Mesodermal cell (in vitro differentiated cells): ENCODE measurements around the gene SLAMF6.
A peak's percentile ranks its signal among the peaks of the same experiment; 100 is the strongest.
"Not testable (repeated sequence)": the region's sequence is repeated elsewhere in the genome, so short reads cannot be mapped to it uniquely, and the experiment has no call there.

ENCODE experiments used
- H3K27ac ChIP-seq: 2 replicates; pipeline ENCODE4 v1.7.0; 2013; ENCODE audit warnings: mild to moderate bottlenecking, low read depth, low read length, moderate library complexity; ENCODE audit not compliant: severe bottlenecking
- H3K36me3 ChIP-seq: 2 replicates; pipeline ENCODE4 v1.7.1; 2013; ENCODE audit warnings: mild to moderate bottlenecking, low read length, moderate library complexity; ENCODE audit not compliant: control insufficient read depth, insufficient read depth
- H3K4me1 ChIP-seq: one replicate; pipeline ENCODE4 v1.7.1; 2013; ENCODE audit warnings: mild to moderate bottlenecking, low read length; ENCODE audit not compliant: insufficient read depth, control insufficient read depth, poor library complexity, severe bottlenecking
- H3K4me3 ChIP-seq: 2 replicates; pipeline ENCODE4 v1.7.0; 2013; ENCODE audit warnings: low read length, control low read depth, mild to moderate bottlenecking; ENCODE audit not compliant: insufficient read depth, poor library complexity, severe bottlenecking; ENCODE audit errors: extremely low read depth
- H3K9me3 ChIP-seq: 2 replicates; pipeline ENCODE4 v1.7.1; 2013; ENCODE audit warnings: mild to moderate bottlenecking, low read length, moderate library complexity; ENCODE audit not compliant: control insufficient read depth
- WGBS, 2 experiments: methylation state at CpG; one replicate each; pipeline ENCODE4 v1.1.5; 2013; ENCODE audit warnings: missing lambda C conversion rate in 2 of 2; ENCODE audit not compliant: insufficient coverage in 2 of 2; 5-methylcytosine and 5-hydroxymethylcytosine counted together

The SLAMF6 gene

GRCh38 chr1:160488347-160489058 lies 34.6 kb downstream of the SLAMF6 start:
- Histone ChIP-seq H3K36me3 (no peaks in the 10 kb centered on the region), H3K4me1 (peaks cover 8% of the 10 kb centered on the region), H3K27ac (no peak overlapping the region), H3K9me3 (peaks cover 5% of the 10 kb centered on the region), H3K4me3 (no peak overlapping the region)
- 93 to 100% methylated on average over 2 to 3 of the region's 4 CpGs for WGBS, 2 experiments

- Histone ChIP-seq H3K27ac (peak overlapping the region; percentile 17), H3K9me3 (peaks cover 12% of the 10 kb centered on the region), H3K4me1 (peaks cover 11% of the 10 kb centered on the region), H3K36me3 (no peaks in the 10 kb centered on the region), H3K4me3 (no peak overlapping the region)
- 62 to 100% methylated on average over 1 to 3 of the region's 4 CpGs for WGBS, 2 experiments
Measured at GRCh38 chr1:160486453-160486852, 36.6 kb downstream of the SLAMF6 start.

GRCh38 chr1:160483505-160484185 lies 39.4 kb downstream of the SLAMF6 start:
- 90 to 91% methylated on average over 1 of the region's 2 CpGs for WGBS, 2 experiments

GRCh38 chr1:160481979-160482596 lies 41.0 kb downstream of the SLAMF6 start:
- Histone ChIP-seq H3K27ac (no peak overlapping the region), H3K36me3 (no peaks in the 10 kb centered on the region), H3K9me3 (peaks cover 15% of the 10 kb centered on the region), H3K4me3 (no peak overlapping the region), H3K4me1 (peaks cover 7% of the 10 kb centered on the region)
- 78 to 100% methylated on average over 1 of the region's 1 CpG for WGBS, 2 experiments

More at GRCh38 chr1:160483505-160484185, 39.4 kb downstream of the SLAMF6 start:
- no peak overlapping the region for H3K4me3 ChIP-seq
- peaks cover 15% of the 10 kb centered on the region for H3K9me3 ChIP-seq
- H3K4me1 ChIP-seq: peaks cover 7% of the 10 kb centered on the region
- H3K36me3 ChIP-seq: no peaks in the 10 kb centered on the region
- H3K27ac ChIP-seq: no peak overlapping the region

- H3K4me3 ChIP-seq, H3K27ac ChIP-seq, H3K36me3 ChIP-seq, H3K4me1 ChIP-seq: not testable (repeated sequence)
- H3K9me3 ChIP-seq: peaks cover 15% of the 10 kb centered on the region
- WGBS, 2 experiments: 96% methylated on average over 4 of the region's 7 CpGs; no CpG with 5 or more reads in 1 of the 2 experiments
Measured at GRCh38 chr1:160480781-160481180, 42.3 kb downstream of the SLAMF6 start.

- WGBS, 2 experiments: 100% methylated on average over 1 of the region's 6 CpGs; no CpG with 5 or more reads in 1 of the 2 experiments
- H3K27ac ChIP-seq, H3K4me1 ChIP-seq, H3K4me3 ChIP-seq, H3K36me3 ChIP-seq: not testable (repeated sequence)
- H3K9me3 ChIP-seq: peaks cover 10% of the 10 kb centered on the region
Measured at GRCh38 chr1:160479091-160479490, 44.0 kb downstream of the SLAMF6 start.

- H3K27ac ChIP-seq: no peak overlapping the region
- no peaks in the 10 kb centered on the region for H3K4me1 ChIP-seq
- H3K9me3 ChIP-seq: no peaks in the 10 kb centered on the region
- no peaks in the 10 kb centered on the region for H3K36me3 ChIP-seq
- WGBS, 2 experiments: 100% methylated on average over 1 of the region's 1 CpG
- no peak overlapping the region for H3K4me3 ChIP-seq
Measured at GRCh38 chr1:160474392-160475242, 48.4 kb downstream of the SLAMF6 start.

- Histone ChIP-seq H3K4me1 (no peaks in the 10 kb centered on the region), H3K4me3 (no peak overlapping the region), H3K36me3 (no peaks in the 10 kb centered on the region), H3K27ac (no peak overlapping the region), H3K9me3 (no peaks in the 10 kb centered on the region)
- 88 to 100% methylated on average over 2 of the region's 3 CpGs for WGBS, 2 experiments
Measured at GRCh38 chr1:160472112-160472511, 50.9 kb downstream of the SLAMF6 start.

GRCh38 chr1:160471253-160471652 lies 51.8 kb downstream of the SLAMF6 start:
- no CpG with 5 or more reads among the region's 1 CpG for WGBS, 2 experiments
- H3K4me1 ChIP-seq: no peaks in the 10 kb centered on the region
- no peak overlapping the region for H3K4me3 ChIP-seq
- no peak overlapping the region for H3K27ac ChIP-seq
- H3K9me3 ChIP-seq: no peaks in the 10 kb centered on the region
- H3K36me3 ChIP-seq: no peaks in the 10 kb centered on the region

GRCh38 chr1:160467576-160467975 lies 55.5 kb downstream of the SLAMF6 start:
- no peaks in the 10 kb centered on the region for H3K36me3 ChIP-seq
- no peaks in the 10 kb centered on the region for H3K4me1 ChIP-seq
- H3K4me3 ChIP-seq: no peak overlapping the region
- H3K9me3 ChIP-seq: no peaks in the 10 kb centered on the region
- no peak overlapping the region for H3K27ac ChIP-seq
